IPS DF 6.9 (cell line): Measurements from ENCODE around the gene PLXDC1.

Experiments
- DNase-seq: peaks from one replicate; pipeline ENCODE4 v3.0.0-alpha.2; 2013; ENCODE audit warnings: low read depth, low spot score
- H3K27ac ChIP-seq: one replicate; pipeline ENCODE4 v1.5.1; 2013; ENCODE audit warnings: low read length, control low read depth
- H3K27me3 ChIP-seq: 2 replicates; pipeline ENCODE4 v1.6.1; 2013; ENCODE audit warnings: mild to moderate bottlenecking, low read length; ENCODE audit not compliant: control insufficient read depth, insufficient read depth
- H3K36me3 ChIP-seq: 2 replicates; pipeline ENCODE4 v1.6.1; 2013; ENCODE audit warnings: low read length; ENCODE audit not compliant: control insufficient read depth, insufficient read depth
- H3K4me1 ChIP-seq: 2 replicates; pipeline ENCODE4 v1.6.1; 2013; ENCODE audit warnings: low read length; ENCODE audit not compliant: control insufficient read depth, insufficient read depth
- H3K4me3 ChIP-seq: 2 replicates; pipeline ENCODE4 v1.5.1; 2013; ENCODE audit warnings: mild to moderate bottlenecking, low read length
- H3K9me3 ChIP-seq: 2 replicates; pipeline ENCODE4 v1.6.1; 2013; ENCODE audit warnings: low read length, inconsistent platforms; ENCODE audit not compliant: control insufficient read depth, insufficient read depth
- WGBS: extraction: QIAGEN DNeasy Blood & Tissue Kit; methylation state at CpG from one replicate; pipeline ENCODE4 v1.1.7; 2013; ENCODE audit warnings: mixed read lengths, missing lambda C conversion rate; ENCODE audit not compliant: insufficient read length, insufficient coverage; 5-methylcytosine and 5-hydroxymethylcytosine counted together

Gene PLXDC1

DNA sequence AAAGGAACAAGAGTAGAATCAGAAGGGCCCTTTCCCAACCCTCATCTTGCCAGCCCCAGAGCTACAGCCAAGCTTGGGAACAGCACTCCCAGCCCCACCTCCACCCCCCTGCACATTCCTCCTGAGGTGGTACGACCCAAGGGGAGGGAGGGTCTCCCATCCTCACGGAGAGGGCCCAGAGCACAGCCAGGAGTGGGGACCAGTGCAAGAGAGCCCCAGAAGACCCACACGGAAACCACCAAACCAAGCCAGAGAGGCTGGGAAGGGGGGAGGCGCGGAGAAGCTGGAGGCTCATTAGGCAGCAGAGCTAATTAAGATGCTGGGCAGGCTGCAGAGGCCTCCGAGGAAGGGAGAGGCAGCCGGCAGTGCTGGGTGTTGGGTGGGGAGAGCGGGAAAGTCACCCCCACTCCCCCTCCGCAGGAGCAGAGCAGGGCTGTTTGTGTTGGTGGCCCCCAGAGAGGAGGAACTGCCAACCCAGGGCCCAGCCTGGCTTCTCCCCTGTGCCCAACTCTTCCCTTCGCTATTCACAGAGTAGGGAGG, 43.6 kb upstream of the PLXDC1 start:
- no peaks in the 10 kb centered on the region for H3K9me3 ChIP-seq
- H3K4me3 ChIP-seq, result no peak overlapping the region; the same call in 1 of the 2 replicates
- DNase-seq, result no peak
- no peak overlapping the region for H3K27ac ChIP-seq
- H3K4me1 ChIP-seq, result peaks cover 3% of the 10 kb centered on the region
- no CpG with 5 or more reads among the region's 10 CpGs for WGBS
- peaks cover 16% of the 10 kb centered on the region for H3K36me3 ChIP-seq
- H3K27me3 ChIP-seq, result no peaks in the 10 kb centered on the region

DNA sequence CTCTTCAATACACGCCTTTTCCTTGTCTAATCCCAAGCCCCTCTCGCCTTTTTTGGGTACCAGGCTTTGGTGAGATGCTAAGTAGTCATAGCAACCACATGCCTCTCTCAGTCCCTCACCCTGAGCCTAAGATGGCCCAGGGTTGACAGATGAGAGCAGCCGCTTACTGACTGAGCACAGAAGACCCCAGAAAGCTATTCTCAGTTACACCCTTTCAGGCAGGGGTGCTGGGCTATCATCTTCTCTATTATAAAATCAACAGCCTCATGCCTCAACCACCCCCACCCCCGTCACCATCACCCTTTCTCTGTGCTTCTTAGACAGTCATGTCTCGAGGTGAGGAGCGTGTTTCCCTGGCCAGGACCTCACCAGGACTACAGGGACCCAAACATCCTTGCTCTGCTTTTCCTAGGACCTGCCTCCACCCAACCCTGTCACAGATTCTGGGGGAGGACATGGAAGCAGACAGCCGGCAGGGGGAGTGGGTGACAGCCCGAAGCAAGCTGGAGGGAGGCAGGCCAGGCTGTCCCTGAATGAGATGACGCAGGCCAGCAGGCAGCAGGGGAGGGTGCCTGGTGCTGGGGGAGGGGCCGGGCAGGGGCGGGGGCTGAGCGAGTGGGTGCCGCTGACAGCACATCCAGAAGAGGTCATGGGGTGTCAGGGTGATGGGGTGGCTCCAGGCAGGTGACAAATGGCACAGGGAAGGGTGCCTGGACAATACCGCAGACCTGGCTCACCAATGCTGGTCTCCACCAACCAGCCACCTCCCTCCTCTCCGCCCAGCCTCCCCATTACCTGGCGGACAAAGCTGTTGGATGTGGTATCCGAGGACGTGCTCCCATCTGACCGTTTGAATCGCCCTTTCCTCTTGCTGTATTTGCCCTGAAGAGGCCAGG, 42.9 kb upstream of the PLXDC1 start:
- Histone ChIP-seq H3K36me3 (peaks cover 16% of the 10 kb centered on the region), H3K4me1 (peaks cover 3% of the 10 kb centered on the region), H3K9me3 (no peaks in the 10 kb centered on the region), H3K4me3 (no peak overlapping the region; the same call in 1 of the 2 replicates), H3K27ac (no peak overlapping the region), H3K27me3 (no peaks in the 10 kb centered on the region)
- DNase-seq, result no peak
- no CpG with 5 or more reads among the region's 20 CpGs for WGBS

DNA sequence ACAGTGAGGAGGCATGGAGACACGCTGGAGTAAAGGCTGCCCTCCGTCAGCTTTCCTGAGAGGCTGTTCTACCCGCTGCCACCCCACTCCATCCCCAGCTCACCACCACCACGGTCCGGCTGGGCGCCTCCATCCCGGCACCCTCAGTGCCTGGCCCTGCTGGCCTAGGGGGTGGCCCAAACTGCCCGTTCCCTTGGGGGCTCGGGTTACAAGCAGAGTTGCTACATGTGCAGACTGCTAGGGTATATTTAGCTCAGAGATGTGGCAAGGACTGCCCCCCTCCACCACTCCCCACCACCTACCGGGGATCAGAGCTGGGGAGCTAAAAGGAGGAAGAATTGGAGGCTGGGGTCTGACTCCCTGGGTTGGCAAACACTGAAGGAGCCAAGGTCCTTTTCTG, 41.9 kb upstream of the PLXDC1 start:
- Histone ChIP-seq H3K4me3 (no peak overlapping the region), H3K27ac (no peak overlapping the region), H3K4me1 (peaks cover 3% of the 10 kb centered on the region), H3K36me3 (peaks cover 16% of the 10 kb centered on the region), H3K9me3 (no peaks in the 10 kb centered on the region), H3K27me3 (no peaks in the 10 kb centered on the region)
- no CpG with 5 or more reads among the region's 10 CpGs for WGBS
- DNase-seq, result no peak

DNA sequence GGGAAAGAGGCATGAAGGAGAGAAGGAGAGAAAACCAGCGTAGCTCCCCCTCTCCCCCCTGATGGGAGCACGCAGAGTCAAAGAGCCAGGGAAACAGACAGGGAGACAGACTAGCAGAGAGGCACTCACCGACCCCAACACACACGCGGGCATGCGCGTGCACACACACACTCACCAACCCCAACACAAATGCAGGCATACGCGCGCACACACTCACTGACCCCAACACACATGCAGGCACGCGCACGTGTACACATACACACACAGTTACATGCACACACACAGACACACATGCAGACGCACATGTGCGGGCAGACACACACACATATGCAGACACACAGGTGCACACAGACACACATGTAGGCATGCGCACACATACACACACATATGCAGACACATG, 41.5 kb upstream of the PLXDC1 start:
- WGBS, result no CpG with 5 or more reads among the region's 16 CpGs
- peaks cover 3% of the 10 kb centered on the region for H3K4me1 ChIP-seq
- DNase-seq, result no peak
- H3K36me3 ChIP-seq, result peaks cover 16% of the 10 kb centered on the region
- no peak overlapping the region for H3K4me3 ChIP-seq
- no peaks in the 10 kb centered on the region for H3K27me3 ChIP-seq
- no peaks in the 10 kb centered on the region for H3K9me3 ChIP-seq
- no peak overlapping the region for H3K27ac ChIP-seq

DNA sequence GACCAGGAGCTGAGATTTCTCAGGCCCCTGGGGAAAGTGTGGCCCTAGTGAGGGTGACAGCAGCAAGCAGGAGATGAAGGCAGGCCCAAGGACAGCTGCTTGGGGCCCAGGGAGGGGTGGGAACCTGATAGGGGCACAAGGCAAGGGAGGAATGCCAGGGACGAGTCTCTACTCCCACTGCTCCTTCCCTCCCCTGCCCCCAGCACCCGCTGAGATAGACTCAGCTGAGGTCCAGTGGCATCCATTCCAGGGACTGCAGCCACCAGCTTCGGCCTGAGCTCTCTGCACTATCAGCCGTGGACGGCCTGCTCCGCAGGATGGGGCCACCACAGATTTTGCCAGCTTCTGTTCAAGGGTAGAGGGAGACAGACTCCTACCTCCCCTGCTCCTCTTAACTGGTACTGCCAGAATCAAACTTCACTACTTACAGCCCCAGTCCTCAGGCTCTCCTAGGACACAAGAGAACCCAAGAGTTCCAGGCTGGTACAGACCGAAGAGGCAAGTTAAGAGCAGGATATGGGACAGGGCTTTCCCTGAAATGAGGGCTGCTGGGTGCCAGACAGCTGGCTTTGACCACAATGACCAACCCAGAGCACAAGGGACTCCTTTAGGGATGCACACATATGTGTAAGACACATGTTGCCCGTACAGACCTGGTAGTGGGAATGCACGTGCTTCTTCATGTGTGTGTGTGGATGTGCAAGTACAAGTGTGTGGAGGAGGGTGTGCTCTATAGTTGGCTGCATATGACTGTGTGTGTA, 40.5 kb upstream of the PLXDC1 start:
- WGBS, result no CpG with 5 or more reads among the region's 9 CpGs
- Histone ChIP-seq H3K36me3 (peaks cover 22% of the 10 kb centered on the region), H3K4me3 (no peak overlapping the region), H3K9me3 (no peaks in the 10 kb centered on the region), H3K4me1 (peaks cover 3% of the 10 kb centered on the region), H3K27ac (no peak overlapping the region), H3K27me3 (no peaks in the 10 kb centered on the region)
- no peak for DNase-seq

DNA sequence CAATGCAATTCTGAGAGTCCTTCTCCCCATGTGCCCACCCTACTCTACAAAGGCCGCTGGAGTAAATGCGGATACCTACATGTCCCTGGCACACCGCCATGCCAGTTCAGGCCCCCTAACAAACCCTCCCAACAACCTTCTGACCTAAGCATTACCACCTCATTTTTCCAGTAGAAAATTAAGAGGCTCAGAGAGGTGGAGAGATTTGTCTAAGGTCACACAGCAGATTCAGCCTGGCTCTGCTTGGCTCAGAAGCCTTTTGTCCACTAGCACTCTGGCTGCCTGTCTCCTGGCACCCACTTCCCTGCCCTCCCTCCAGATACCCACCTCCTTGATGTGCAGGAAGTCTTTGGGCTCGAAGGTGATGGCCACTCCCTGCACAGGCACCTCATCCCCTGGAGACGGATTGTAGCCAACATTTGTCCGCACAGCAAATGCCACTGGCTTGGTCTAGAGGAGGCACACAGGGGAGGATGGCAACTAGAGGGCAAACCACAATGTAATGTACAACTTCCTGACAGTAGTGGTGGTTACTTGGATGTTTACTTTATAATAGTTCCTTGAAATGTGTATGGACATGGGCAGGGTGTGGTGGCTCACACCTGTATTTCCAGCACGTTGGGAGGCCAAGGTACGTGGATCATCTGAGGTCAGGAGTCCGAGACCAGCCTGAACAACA, 35.9 kb upstream of the PLXDC1 start:
- no peaks in the 10 kb centered on the region for H3K27me3 ChIP-seq
- H3K4me1 ChIP-seq, result no peaks in the 10 kb centered on the region
- no peak overlapping the region for H3K4me3 ChIP-seq
- no peak for DNase-seq
- no peak overlapping the region for H3K27ac ChIP-seq
- no peaks in the 10 kb centered on the region for H3K9me3 ChIP-seq
- H3K36me3 ChIP-seq, result peaks cover 42% of the 10 kb centered on the region
- WGBS, result no CpG with 5 or more reads among the region's 9 CpGs

DNA sequence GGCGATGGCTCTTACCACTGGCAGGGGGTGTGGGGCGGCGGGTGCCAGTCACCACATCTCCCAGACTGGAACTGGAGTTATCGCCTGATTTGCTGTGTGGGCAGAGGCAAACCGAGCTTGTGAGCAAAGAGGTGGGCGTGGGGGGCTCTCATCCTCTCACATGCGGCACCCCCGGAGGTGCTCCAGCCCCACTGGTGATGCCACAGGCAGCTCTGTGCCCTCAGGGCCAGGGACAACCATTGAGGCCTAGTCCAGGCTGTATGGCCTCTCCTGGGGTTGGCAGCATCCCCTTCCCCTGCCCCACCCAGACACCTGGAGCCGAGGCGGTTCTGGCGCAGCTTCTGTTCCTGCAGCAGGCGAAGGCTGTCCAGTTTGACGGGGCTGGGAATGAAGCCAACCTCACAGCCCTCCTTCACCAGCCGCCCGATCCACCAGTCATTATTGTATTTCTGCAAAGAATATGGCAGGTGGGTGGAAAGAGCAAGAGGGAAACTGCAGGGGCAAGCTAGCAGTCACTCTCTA, 35.1 kb upstream of the PLXDC1 start:
- Histone ChIP-seq H3K27ac (no peak overlapping the region), H3K4me1 (no peaks in the 10 kb centered on the region), H3K27me3 (no peaks in the 10 kb centered on the region), H3K9me3 (no peaks in the 10 kb centered on the region), H3K4me3 (no peak overlapping the region), H3K36me3 (peaks cover 38% of the 10 kb centered on the region)
- no peak for DNase-seq
- WGBS, result no CpG with 5 or more reads among the region's 15 CpGs

DNA sequence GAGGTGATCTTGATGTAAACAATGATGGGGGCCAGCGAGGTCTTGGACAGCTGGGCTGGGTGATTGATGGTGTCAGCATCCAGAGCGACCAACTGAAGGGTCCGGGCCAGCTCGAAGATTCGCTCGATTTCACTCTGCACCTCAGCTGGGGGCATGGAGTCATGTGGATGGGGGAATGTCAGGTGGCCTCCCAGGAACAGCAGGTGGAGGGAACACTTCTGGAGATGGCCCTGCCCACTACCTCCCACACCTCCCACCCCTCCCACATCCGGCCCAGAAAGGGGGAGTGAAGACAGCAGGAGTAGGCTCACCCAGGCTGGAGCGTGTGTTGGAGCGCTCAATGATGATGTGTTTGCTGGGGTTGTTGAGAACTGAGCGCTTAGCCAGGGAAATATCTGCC, 32.3 kb upstream of the PLXDC1 start:
- no peak overlapping the region for H3K4me3 ChIP-seq
- H3K27me3 ChIP-seq, result no peaks in the 10 kb centered on the region
- peaks cover 34% of the 10 kb centered on the region for H3K36me3 ChIP-seq
- WGBS, result no CpG with 5 or more reads among the region's 10 CpGs
- no peaks in the 10 kb centered on the region for H3K4me1 ChIP-seq
- no peak overlapping the region for H3K27ac ChIP-seq
- no peaks in the 10 kb centered on the region for H3K9me3 ChIP-seq
- no peak for DNase-seq

DNA sequence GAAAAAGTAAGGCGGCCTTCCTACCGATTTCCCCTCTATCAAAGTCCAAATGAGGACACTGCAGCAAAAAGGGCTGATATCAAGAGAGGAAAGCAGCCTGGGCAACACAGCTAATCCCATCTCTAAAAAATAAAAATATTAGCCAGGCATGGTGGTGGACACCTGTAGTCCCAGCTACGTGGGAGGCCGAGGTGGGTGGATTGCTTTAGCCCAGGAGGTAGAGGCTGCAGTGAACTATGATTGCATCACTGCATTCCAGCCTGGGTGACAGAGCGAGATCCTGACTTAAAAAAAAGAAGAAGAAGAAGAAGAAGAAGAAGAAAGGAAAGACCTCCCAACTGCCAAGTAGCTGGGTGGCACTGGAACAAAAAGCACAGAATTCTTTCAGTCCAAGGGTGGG, 31.6 kb upstream of the PLXDC1 start:
- H3K4me1 ChIP-seq, result no peaks in the 10 kb centered on the region
- H3K9me3 ChIP-seq, result no peaks in the 10 kb centered on the region
- no peaks in the 10 kb centered on the region for H3K27me3 ChIP-seq
- DNase-seq, result no peak
- H3K27ac ChIP-seq, result no peak overlapping the region
- WGBS, result no CpG with 5 or more reads among the region's 5 CpGs
- H3K36me3 ChIP-seq, result peaks cover 34% of the 10 kb centered on the region
- no peak overlapping the region for H3K4me3 ChIP-seq

DNA sequence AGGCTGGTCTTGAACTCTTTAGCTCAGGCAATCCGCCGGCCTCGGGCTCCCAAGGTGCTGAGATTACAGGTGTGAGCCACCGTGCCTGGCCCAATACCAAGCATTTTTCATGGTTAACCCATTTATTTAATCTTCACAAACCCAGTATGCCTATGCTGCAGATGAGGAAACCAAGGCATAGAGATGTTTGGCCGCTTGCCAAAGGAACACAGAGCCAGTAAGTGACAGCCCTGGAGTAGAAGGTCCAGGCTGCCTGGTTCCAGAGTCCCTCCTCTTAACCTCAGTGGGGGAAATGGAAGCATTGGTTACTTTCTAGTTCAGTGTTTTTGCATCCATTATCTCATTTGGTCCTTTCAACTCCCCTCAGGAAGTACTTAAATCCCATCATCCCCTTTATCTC, 29.9 kb upstream of the PLXDC1 start:
- peaks cover 23% of the 10 kb centered on the region for H3K36me3 ChIP-seq
- DNase-seq, result no peak
- no peaks in the 10 kb centered on the region for H3K4me1 ChIP-seq
- H3K27ac ChIP-seq, result no peak overlapping the region
- H3K27me3 ChIP-seq, result no peaks in the 10 kb centered on the region
- H3K4me3 ChIP-seq, result no peak overlapping the region
- H3K9me3 ChIP-seq, result no peaks in the 10 kb centered on the region
- no CpG with 5 or more reads among the region's 5 CpGs for WGBS
